Hematopoietic multipotent progenitor cell treated with erythropoietin and hydrocortisone succinate and interleukin-3 and kit ligand, for 8 days (in vitro differentiated cells): ENCODE measurements around the gene USP40.

Experiments
- DNase-seq: peaks from one replicate; pipeline ENCODE4 v3.0.0-alpha.2; 2015

Gene USP40

GRCh38 chr2:233471291-233472035 lies 95.1 kb downstream of the USP40 start:
- no peak for DNase-seq

DNA sequence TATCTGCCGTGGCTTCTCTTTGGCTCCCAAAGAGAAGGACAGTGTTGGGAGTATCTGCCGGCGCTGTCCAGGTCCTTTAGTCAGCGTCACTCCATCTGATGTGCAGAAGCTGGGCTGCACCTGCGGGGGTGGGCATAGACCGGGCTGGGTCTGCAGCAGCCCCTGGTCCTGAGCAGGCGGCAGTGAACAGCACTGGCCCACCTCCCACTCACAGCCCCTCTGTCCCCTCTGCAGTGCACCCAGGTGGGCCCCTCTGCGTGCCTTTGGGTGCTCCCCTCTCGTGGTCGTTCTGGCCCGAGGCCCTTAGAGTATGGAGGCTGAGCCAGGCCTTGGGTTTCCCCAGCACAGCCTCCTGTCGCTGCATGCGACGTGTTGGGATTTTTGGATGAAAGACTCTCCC lies 95.7 kb downstream of the USP40 start:
- no peak for DNase-seq

DNA sequence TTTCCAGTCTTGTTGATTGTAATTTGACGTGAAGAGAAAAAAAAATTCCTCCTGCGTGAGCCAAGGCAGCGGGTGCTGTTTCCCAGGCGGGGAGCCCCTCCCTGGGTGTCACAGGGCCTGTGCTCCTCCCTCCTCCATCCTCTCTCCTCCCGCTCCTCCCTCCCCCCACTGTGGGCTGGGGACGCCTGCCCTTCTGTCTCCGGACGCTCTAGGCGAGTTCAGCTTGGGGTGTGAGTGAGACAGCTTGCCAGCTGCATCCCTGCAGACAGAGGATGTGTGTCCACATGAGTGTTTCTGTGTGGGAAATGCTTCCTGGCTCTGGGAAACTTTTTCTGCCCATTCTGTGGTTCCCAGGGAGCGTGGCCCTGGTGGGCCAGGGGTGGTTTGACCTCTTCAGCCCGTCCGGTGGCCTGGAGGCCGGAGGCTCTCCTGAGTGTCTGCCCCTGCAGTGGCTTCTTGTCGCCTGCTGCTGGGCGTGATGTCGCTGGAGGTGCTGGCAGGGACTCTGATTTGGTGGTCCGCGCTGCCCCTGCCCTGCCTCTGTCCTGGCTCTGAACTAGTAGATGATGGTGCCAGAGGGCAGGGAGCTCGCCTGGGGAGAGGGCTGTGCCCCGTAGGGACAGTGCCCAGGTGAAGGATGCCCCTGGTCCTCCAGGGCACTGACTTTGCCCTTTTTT lies 96.4 kb downstream of the USP40 start:
- no peak for DNase-seq

- DNase-seq: no peak
Observed at GRCh38 chr2:233469261-233470010, 97.1 kb downstream of the USP40 start.

DNA sequence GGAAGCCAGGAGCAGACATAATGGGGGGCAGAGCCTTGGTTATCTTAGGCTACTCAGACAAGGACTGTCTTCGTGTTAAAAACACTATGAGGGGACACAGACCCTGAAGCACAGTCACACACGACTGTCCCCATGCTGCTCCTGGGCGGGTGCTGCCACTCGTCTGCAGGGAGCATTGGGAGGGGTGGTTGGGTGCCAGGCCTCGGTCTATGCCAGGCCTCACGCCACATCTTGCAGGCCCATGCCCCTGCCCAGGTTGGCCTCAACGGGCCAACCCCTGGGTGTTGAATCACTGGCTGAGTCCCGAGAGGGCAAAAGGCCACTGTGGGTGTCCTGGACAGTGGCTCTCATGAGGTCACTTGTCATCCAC lies 97.9 kb downstream of the USP40 start:
- DNase-seq: no peak

GRCh38 chr2:233468047-233468740 lies 98.4 kb downstream of the USP40 start:
- DNase-seq: no peak

DNA sequence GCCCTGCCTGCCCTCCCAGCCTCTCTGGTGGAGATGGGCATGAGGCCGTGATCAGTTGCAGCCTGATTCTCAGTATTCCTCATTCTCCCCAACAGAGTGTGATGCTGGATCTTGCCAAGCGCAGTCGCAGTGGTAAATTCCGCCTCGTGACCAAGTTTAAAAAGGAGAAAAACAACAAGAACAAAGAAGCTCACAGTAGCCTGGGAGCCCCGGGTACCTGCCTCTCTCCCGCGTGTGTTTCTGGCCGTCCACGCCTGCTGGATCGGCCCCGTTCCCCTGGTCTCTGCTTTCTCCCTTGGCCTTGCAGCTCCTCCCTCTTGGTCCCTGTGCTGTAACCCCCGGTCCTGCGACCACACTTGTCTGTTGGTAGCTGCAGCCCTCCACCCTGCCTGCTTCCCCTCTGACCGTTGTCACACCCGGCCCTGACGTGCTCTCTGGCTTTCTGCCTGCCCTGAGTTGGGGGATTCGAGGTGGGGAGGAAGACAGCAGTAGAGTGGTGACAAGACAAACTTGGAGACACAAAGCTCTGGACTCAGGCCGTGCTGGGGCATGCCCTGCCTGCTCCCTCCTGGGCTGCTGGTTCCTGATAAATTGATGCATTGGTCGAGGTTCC lies 99.5 kb downstream of the USP40 start:
- DNase-seq: no peak

DNA sequence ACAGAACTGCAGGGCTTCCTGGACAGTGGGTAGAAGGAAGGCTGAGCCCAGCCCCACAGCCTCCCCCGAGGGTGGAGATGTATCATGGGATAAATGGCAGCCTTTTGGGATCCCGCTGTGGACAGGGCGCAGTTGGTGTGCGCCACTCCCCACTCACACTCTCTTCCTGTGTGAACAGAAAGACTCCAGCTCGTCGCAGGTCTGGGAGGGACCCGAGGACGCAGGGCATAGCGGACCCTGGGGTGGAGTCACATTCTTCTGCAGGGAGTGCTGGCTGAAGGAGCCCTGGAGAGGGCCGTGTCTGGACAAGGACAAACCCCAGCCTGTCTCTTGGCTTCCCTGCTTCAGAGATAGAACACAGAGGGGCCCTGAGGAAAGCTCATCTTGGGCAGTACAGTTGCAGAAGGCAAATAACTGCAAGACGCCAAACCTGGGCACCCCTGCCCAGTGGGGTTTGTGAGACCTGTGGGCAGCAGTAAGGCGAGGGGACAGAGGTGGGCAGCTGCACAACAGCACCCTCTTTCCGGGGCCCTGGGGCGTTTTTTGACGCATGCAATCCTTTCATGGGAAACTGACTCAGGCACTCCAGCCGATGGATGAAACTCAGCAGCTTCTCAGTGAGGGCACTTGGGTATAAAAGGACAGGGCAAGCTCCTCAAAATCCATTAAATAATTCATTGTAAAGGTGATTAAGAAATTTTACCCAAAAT lies 101.9 kb downstream of the USP40 start:
- no peak for DNase-seq

DNA sequence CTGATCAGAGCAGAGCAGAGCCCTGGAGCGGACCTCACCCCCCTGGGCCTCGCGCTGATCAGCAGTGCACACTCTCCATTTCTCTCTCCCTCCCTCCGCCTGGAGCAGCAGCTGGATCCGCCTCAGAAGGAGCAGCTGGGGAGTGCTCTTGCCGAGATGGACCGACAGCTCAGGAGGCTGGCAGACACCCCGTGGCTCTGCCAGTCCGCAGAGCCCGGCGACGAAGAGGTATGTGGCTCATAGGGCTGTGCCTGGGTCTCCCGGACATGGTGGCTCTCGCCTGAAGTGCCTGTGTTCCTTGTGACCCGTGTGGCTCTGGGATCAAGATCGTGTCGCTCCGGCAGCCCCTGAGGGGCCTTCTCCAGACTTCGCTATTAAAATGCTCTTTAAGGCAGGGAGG lies 102.5 kb downstream of the USP40 start:
- DNase-seq: no peak

- DNase-seq: no peak
Observed at GRCh38 chr2:233463586-233463985, 103.0 kb downstream of the USP40 start.

DNA sequence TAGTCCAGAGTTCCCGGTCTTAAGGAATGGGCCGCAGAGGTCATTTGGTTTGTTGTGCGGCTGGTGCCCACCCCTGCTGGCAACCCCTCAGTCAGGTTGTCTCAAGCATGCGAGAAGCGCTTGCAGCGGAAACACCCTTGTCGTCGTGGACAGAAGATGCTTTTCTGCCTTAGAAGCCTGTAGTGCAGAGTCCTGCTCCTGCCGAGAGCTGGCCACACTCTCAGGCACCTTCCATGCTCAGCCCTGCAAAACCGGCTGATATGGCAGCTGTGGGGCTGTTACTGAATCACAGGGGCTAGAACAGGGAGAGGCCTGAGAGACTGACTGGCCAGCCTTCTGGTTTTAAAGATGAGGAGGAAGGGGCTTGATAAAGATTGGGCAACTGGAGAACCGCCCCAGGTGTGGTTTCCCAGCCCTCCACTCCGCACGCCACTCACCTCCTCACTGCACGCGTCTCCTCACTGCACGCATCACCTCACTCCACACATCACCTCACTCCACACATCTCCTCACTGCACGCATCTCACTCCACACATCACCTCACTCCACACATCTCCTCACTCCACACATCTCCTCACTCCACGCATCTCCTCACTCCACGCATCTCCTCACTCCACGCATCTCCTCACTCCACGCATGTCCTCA lies 103.6 kb downstream of the USP40 start:
- no peak for DNase-seq

- DNase-seq: no peak
Observed at GRCh38 chr2:233462202-233462785, 104.3 kb downstream of the USP40 start.

DNA sequence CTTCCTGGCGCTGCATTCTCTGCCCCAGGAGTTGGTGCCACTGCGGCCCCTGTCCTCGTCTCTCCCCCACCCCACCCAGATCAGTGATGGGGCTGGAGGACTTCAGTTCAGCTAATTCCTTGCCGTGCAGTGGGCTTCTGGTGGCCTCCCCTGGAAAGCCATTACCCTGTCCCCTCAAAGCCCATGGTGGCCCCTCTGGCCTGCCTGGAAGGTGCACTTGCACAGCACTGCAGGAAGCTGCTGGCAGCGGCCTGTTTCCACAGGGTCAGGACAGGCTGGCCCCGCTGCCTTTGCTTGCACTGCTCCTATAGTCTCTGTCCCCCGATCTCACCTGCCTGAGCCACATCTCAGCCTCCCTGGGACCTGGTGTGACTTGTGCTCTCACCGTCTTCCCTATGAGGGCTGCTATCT lies 105.1 kb downstream of the USP40 start:
- no peak for DNase-seq

GRCh38 chr2:233460726-233461441 lies 105.7 kb downstream of the USP40 start:
- DNase-seq: no peak

DNA sequence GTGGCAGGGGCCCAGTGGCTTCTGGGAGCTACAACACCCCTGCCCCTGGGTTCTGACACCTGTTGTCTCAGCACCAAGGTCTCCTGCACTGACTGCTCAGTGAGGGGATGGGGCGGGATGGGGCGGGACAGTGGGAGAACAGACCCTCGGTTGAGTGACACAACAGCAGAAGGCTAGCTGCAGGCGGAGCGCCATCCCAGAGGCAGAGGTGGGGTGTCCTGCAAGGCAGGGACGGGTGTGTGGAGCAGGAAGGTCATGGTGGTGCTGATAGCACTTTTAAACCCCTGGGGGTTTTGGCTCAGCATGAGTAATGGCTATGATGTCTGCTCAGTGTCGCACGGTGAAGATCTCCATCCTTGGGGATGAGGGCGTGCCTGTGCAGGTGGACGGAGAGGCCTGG lies 107.2 kb downstream of the USP40 start:
- DNase-seq: no peak

- no peak for DNase-seq
Observed at GRCh38 chr2:233458826-233459225, 107.8 kb downstream of the USP40 start.

GRCh38 chr2:233458031-233458610 lies 108.5 kb downstream of the USP40 start:
- no peak for DNase-seq

DNA sequence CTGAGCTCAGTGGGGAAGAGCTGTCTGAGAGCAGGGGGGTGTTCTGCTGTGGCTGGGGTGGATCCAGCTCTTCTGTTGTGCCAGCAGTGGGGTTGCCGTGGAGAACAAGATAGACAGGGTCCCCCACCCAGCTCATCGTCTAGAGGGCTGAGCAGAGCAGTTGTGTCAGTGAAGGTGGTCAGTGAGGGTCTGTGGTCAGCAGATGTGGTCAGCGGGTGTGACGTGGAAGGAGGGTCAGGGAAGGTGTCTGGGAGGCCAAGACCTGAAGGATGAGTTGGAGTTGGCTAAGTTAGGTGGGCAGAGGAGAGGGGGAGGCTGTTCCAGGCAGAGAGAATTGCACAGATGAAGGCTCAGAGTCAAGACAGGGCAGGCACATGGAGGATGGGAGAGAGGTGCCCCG lies 109.2 kb downstream of the USP40 start:
- no peak for DNase-seq

DNA sequence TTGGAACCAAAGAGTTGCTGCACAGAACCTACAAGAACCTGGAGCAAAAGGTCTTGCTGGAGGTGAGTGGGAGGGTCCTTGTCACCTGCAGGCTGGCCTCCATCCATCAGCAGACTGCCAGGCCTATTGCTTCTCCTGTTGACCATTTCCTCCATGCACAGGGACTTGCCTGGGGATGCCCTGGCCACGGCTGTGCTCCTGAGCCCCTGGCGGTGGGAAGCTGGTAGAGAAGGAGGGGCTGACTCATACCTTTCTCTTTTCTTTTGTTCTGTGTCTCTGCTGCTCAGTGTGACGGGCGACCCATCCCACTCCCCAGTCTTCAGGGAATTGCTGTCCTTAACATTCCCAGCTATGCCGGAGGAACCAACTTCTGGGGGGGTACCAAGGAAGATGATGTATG lies 109.6 kb downstream of the USP40 start:
- DNase-seq: no peak

DNA sequence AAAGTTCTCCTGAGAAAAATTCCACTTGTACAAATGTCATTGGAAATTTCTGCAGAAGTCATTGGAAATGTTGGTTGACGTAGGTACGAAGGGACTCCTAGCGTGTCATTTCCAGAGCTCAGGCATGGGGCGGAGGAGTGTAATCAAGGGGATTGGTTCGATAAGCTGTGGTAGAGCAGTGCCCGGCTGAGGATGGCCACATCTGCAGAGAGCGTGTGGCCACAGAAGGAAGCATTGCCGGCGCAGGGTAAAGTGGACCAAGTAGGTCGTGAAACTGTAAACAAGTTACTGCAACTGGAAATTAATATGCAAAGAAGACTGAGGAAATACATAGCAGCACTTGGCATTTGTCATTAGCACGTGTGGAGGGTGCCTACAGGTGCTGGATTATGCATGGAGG lies 110.5 kb downstream of the USP40 start:
- no peak for DNase-seq
